ENCODE measurements around the gene SFXN2.

DNA sequence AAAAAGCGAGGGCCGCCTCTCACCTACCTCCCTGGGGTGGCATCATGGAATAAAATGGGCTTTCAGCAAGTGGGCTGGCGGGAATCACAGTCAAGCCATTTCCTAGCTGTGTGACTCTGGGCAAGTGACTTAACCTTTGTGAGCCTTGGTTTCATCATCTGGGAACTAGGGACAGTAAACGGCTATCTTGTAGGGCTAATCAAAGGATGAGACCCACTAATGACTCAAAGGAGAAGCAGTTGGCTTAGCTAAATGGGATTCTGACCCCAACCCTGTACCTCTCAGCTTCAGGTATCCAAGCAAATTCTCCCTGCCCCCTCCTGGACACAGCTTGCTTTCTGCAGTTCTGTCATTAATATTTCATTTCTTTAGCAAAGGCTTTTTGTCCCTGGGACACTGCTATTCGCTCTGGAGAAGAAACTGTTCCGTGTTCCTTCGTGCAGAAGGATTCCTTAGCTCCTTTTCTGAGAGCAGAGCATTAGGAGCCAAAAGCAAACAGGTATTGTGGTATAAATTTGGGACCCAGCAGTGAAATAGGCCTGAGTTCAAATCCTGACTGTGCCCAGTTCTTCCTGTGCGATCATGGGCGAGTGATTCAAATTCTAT lies 44.3 kb upstream of the SFXN2 start:
- TF ChIP-seq, protein P1, sequence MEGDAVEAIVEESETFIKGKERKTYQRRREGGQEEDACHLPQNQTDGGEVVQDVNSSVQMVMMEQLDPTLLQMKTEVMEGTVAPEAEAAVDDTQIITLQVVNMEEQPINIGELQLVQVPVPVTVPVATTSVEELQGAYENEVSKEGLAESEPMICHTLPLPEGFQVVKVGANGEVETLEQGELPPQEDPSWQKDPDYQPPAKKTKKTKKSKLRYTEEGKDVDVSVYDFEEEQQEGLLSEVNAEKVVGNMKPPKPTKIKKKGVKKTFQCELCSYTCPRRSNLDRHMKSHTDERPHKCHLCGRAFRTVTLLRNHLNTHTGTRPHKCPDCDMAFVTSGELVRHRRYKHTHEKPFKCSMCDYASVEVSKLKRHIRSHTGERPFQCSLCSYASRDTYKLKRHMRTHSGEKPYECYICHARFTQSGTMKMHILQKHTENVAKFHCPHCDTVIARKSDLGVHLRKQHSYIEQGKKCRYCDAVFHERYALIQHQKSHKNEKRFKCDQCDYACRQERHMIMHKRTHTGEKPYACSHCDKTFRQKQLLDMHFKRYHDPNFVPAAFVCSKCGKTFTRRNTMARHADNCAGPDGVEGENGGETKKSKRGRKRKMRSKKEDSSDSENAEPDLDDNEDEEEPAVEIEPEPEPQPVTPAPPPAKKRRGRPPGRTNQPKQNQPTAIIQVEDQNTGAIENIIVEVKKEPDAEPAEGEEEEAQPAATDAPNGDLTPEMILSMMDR (conservative IDR thresholded peaks at IDR 0.05) = no peak; the same call in 1 of the 2 replicates
- TF ChIP-seq ZFX (IDR thresholded peaks at IDR 0.05) = no peak

Data from C4-2B (cell line).